Esophagus (tissue), 2 donors: ENCODE measurements around the gene ECSIT. TPM values are rescaled to one million over a fixed set of nuclear protein-coding genes. Genes with fewer than 3 reads are reported as not detected.
"Not testable (repeated sequence)": the region's sequence is repeated elsewhere in the genome, so short reads cannot be mapped to it uniquely, and the experiment has no call there.

Experiments used
- H3K27ac ChIP-seq, 2 donors: one replicate each; pipeline ENCODE4 v1.5.1; 2013; ENCODE audit warnings: low read depth in 2 of 2, mild to moderate bottlenecking in 2 of 2, inconsistent platforms in 1 of 2, low read length in 1 of 2, moderate library complexity in 1 of 2
- H3K27me3 ChIP-seq, 2 donors: one replicate each; pipeline ENCODE4 v1.6.1; 2013; ENCODE audit warnings: low read length in 2 of 2, control low read depth in 1 of 2, mild to moderate bottlenecking in 1 of 2; ENCODE audit not compliant: insufficient read depth in 2 of 2, control insufficient read depth in 1 of 2
- H3K36me3 ChIP-seq, 2 donors: one replicate each; pipeline ENCODE4 v1.6.1; 2013; ENCODE audit warnings: low read length in 1 of 2; ENCODE audit not compliant: control insufficient read depth in 2 of 2, insufficient read depth in 2 of 2
- H3K4me1 ChIP-seq, 2 donors: one replicate each; pipeline ENCODE4 v1.6.1; 2013; ENCODE audit warnings: low read length in 1 of 2; ENCODE audit not compliant: control insufficient read depth in 2 of 2, insufficient read depth in 2 of 2
- H3K4me3 ChIP-seq, 2 donors: one replicate each; pipeline ENCODE4 v1.5.1; 2013; ENCODE audit warnings: low read length in 2 of 2, mild to moderate bottlenecking in 2 of 2, low read depth in 1 of 2, moderate library complexity in 1 of 2
- H3K9me3 ChIP-seq, 2 donors: one replicate each; pipeline ENCODE4 v1.6.1; 2013; ENCODE audit warnings: mild to moderate bottlenecking in 2 of 2, low read depth in 1 of 2, low read length in 1 of 2, moderate library complexity in 1 of 2; ENCODE audit not compliant: control insufficient read depth in 2 of 2, insufficient read depth in 1 of 2
- WGBS, 2 donors: extraction: QIAGEN DNeasy Blood & Tissue Kit; methylation state at CpG; one replicate each; pipeline ENCODE4 v1.1.7; 2013; 5-methylcytosine and 5-hydroxymethylcytosine counted together
- polyA plus RNA-seq, 2 donors: library from polyadenylated mRNA; stranded (reverse); fragments of 200-250 nt; gene quantifications; one replicate each; pipeline ENCODE4 v1.2.3, GENCODE V29; 2013
- donor health status: healthy with polysubstance abuse.
- donor health status: Bipolar disorder and iron deficiency.

The ECSIT gene
- polyA plus RNA-seq, 2 donors, result 36.3 to 41.2 TPM

DNA sequence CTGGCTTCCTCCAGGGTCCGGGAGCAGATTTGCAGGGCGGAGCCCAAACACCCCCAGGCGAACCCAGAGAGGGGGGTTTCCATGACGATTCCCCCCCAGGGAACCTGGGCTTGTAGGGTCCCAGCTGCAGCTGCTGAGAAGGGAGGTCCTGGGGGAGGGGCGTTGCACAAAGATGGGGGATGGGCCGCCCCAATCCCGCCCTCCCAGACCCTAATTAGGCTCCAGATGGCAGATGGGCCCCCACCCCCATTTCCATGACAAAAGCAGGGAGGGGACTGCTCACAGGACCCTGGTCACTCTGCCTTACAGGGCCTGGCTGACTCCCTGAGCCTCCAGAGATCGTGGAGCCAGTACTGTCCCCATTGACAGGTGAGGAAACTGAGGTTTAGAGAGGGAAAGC is 63.3 kb downstream of the ECSIT start:
- no peaks in the 10 kb centered on the region for H3K4me1 ChIP-seq
- no peaks in the 10 kb centered on the region for H3K9me3 ChIP-seq
- no peak overlapping the region for H3K4me3 ChIP-seq
- no peaks in the 10 kb centered on the region for H3K27me3 ChIP-seq
- no peak overlapping the region for H3K27ac ChIP-seq
- no peaks in the 10 kb centered on the region for H3K36me3 ChIP-seq
- WGBS, 2 donors, result 35 to 47% methylated on average over 8 of the region's 8 CpGs

DNA sequence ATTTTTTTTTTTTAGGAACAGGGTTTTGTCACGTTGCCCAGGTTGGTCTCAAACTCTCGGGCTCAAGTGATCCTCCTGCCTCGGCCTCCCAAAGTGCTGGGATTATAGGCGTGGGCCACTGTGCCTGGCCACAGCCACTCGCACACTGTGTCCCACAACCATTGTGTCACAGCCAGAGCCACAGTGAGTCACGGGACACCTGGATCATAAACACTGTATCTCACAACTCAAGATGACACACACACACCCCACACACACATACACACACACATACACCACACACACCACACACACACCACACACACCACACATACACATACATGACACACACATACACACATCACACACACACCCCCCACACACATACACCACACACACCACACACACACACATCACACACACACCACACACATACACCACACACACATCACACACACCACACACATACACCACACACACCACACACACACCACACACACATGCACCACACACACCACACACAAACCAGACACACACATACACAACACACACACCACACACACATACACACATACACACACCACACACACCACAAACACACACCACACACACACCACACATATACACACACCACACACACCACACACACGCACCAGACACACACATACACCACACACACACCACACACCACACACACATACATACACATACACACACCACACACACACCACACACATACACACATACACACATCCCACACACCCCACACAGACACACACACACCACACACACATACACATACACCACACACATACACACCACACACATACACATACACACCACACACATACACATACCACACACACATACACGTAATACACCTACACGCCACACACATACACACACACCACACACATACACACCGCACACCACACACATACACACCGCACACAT is 64.3 kb downstream of the ECSIT start:
- H3K4me1 ChIP-seq, result no peaks in the 10 kb centered on the region

DNA sequence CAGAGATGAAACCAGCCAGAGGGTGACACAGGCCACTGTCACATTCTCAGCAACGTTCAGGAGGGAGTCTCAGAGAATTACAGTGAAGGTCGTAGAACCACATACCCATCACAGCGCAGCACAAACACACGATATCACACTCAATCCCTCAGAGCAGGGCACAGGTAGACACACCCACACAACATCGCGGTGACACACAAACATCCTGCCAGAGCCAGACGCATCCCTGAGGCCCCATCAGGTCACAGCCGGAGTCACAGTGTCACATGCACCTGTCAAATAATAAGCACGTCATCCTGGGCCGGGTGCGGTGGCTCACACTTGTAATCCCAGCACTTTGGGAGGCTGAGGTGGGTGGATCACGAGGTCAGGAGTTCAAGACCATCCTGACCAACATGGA is 65.5 kb downstream of the ECSIT start:
- Histone ChIP-seq H3K36me3 (no peaks in the 10 kb centered on the region), H3K27ac (no peak overlapping the region), H3K4me3 (no peak overlapping the region), H3K4me1 (no peaks in the 10 kb centered on the region), H3K9me3 (no peaks in the 10 kb centered on the region), H3K27me3 (no peaks in the 10 kb centered on the region)
- 63 to 70% methylated on average over 12 of the region's 12 CpGs for WGBS, 2 donors

More for the DNA sequence above, 64.3 kb downstream of the ECSIT start:
- Histone ChIP-seq H3K9me3 (no peaks in the 10 kb centered on the region), H3K27ac (no peak overlapping the region), H3K27me3 (no peaks in the 10 kb centered on the region), H3K4me3 (no peak overlapping the region), H3K36me3 (no peaks in the 10 kb centered on the region)
- WGBS, 2 donors, result 83 to 84% methylated on average over 11 of the region's 11 CpGs

DNA sequence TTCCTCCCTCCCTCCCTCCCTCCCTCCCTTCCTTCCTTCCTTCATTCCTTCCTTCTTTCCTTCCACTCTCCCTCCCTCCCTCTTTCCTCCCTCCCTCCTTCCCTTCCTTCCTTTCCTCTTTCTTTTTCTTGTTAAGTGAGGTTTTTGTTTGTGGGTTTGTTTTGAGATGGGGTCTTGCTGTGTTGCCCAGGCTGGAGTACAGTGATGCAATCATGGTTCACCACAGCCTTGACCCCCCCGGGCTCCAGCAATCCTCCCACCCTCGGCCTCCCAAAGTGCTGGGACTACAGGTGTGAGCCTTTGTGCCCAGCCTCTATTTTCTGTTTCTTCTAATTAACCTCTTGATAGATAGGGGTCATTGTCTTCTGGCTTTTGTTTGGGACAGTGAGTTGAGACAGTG is 67.5 kb downstream of the ECSIT start:
- Histone ChIP-seq H3K27me3 (no peaks in the 10 kb centered on the region), H3K36me3 (no peaks in the 10 kb centered on the region), H3K4me3 (no peak overlapping the region), H3K27ac (no peak overlapping the region), H3K9me3 (no peaks in the 10 kb centered on the region), H3K4me1 (no peaks in the 10 kb centered on the region)
- 61 to 73% methylated on average over 2 of the region's 2 CpGs for WGBS, 2 donors

DNA sequence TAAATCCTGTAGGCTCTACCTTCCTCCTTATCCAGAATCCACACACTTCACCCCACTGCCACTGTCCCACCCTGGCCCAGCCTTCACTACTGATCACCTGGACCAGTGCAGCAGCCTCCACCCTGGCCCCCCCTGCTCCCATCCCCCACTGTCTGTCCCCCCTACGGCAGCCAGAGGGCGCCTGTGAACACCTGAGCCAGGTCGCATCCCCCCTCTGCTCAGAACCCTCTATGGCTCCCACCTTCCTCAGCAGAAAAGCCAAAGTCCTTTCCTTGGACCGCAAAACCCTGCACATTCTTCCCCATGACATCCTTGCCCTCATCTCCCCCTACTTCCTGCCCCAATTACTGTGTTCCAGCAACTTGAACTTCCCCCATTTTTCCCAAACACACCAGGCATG is 68.7 kb downstream of the ECSIT start:
- no peaks in the 10 kb centered on the region for H3K9me3 ChIP-seq
- no peaks in the 10 kb centered on the region for H3K36me3 ChIP-seq
- H3K27ac ChIP-seq, result no peak overlapping the region
- H3K4me1 ChIP-seq, result no peaks in the 10 kb centered on the region
- H3K27me3 ChIP-seq, result no peaks in the 10 kb centered on the region
- WGBS, 2 donors, result 51 to 58% methylated on average over 4 of the region's 4 CpGs
- H3K4me3 ChIP-seq, result no peak overlapping the region

DNA sequence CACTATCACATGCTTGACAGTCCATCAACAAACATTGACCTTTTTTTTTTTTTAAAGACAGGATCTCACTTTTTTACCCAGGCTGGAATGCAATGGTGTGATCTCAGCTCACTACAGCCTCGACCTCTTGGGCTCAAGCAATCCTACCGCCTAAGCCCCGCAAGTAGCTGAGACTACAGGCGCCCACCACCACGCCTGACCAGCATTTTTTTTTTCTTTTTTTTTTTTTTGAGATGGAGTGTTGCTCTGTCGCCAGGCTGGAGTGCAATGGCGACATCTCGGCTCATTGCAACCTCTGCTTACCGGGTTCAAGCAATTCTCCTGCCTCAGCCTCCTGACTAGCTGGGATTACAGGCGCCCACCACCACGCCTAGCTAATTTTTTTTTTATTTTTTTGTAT is 70.0 kb downstream of the ECSIT start:
- WGBS, 2 donors, result 73 to 77% methylated on average over 11 of the region's 11 CpGs

DNA sequence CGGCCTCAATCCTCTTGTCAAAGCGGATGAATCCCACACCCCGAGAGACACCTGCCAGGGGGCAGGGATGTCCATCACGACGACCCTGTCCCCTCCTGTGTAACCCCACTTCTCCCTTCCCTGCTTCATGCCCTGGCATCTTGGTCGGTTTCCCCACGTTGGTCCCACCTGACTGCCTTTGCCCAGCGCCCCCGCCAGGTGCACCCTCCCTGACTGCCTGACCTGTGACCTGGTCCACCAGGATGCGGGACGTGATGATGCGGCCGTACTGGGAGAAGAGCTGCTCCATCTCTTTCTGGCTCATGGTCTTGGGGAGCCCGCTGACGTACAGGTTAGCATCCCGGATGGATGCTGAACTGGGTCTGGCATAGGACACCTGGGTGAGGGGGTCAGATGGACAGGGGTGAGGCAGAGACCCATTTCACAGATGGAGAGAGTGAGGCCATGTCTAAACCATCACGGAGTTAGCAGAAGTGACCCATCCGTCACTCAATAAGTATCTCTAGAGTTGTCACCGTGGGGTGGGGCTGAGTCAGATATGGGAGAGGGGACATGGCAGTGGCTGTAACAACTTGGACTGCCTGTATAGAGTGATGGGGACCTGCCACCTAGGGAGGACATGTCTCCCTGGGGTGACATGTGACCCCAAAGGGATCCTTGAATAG is 70.6 kb downstream of the ECSIT start:
- no peak overlapping the region for H3K27ac ChIP-seq
- no peaks in the 10 kb centered on the region for H3K4me1 ChIP-seq
- H3K27me3 ChIP-seq, result no peaks in the 10 kb centered on the region
- no peaks in the 10 kb centered on the region for H3K9me3 ChIP-seq
- 83 to 86% methylated on average over 19 of the region's 19 CpGs for WGBS, 2 donors
- H3K4me3 ChIP-seq, result no peak overlapping the region
- no peaks in the 10 kb centered on the region for H3K36me3 ChIP-seq

More for the DNA sequence above, 70.0 kb downstream of the ECSIT start:
- not testable (repeated sequence) for H3K27ac ChIP-seq, H3K36me3 ChIP-seq, H3K27me3 ChIP-seq, H3K4me1 ChIP-seq, H3K4me3 ChIP-seq, H3K9me3 ChIP-seq

DNA sequence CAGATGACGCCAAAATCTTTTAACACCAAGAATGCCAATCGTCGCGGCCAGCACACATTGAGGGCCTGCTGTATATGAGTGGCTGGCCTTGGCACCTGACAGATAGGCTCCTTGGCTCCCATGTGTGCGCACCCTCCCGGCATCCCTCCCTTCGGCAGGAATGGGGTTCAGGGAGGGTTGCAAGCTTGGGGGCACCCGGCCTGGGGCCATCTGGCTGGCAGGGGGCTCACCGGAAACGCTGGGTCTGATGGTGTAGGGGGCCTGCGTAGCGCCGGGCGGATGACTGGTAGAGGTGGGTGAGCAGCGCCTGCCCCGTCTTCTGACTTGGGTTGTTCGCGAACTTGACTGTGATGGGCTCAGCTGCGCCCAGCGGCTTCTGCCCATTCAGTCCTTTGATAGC is 71.1 kb downstream of the ECSIT start:
- Histone ChIP-seq H3K36me3 (no peaks in the 10 kb centered on the region), H3K4me1 (no peaks in the 10 kb centered on the region), H3K4me3 (no peak overlapping the region), H3K27me3 (no peaks in the 10 kb centered on the region), H3K9me3 (no peaks in the 10 kb centered on the region), H3K27ac (no peak overlapping the region)
- 82 to 88% methylated on average over 19 to 20 of the region's 20 CpGs for WGBS, 2 donors

DNA sequence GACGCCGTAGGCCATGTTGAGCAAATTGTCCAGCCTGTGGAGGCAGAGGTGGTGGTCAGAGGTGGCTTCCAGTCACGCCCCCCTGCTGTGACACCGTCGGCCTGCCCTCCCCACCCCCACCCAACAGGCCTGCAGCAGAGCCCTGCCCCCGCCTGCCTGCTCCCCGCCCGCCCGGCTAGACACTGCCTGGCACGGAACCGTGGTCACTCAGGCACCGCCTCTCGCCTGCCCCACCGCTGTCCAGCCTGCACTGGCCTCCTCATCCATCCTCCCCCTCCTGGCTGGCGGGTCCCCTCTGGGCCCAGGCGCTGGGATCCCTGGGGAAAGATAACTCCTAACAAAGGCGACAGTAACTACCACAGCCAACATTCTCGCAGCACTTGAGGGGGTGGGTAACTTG is 71.8 kb downstream of the ECSIT start:
- Histone ChIP-seq H3K4me1 (no peaks in the 10 kb centered on the region), H3K27ac (no peak overlapping the region), H3K9me3 (no peaks in the 10 kb centered on the region), H3K36me3 (no peaks in the 10 kb centered on the region), H3K27me3 (no peaks in the 10 kb centered on the region), H3K4me3 (no peak overlapping the region)
- WGBS, 2 donors, result 35 to 36% methylated on average over 15 to 18 of the region's 18 CpGs
